GM19467 (cell line): ENCODE data around the gene ST3GAL5.

Experiments
- ATAC-seq: cut with Tn5 transposase; IDR thresholded peaks from one replicate; pipeline ENCODE4 v1.9.1; 2021; ENCODE audit warnings: mild to moderate bottlenecking, moderate library complexity; ENCODE audit not compliant: unreplicated experiment

ST3GAL5 gene

DNA sequence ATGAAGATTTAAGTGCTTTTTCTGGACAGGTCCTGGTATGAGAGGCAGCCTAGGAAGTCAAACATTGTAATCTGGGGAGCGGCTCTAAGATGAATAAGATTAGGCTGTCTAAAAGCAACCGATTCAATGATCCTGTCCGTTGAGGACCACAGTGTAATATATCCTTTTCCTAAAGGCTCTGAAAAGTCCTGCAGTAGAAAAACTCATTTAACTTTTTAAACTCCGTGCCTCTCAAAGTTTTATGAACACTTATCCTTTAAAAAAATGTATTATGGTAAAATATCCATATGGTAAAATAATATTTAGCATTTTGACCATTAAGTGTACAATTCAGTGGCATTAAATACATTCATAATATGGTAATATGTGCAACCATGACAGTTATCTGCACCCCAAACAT is 95.2 kb downstream of the ST3GAL5 start:
- ATAC-seq = no peak

DNA sequence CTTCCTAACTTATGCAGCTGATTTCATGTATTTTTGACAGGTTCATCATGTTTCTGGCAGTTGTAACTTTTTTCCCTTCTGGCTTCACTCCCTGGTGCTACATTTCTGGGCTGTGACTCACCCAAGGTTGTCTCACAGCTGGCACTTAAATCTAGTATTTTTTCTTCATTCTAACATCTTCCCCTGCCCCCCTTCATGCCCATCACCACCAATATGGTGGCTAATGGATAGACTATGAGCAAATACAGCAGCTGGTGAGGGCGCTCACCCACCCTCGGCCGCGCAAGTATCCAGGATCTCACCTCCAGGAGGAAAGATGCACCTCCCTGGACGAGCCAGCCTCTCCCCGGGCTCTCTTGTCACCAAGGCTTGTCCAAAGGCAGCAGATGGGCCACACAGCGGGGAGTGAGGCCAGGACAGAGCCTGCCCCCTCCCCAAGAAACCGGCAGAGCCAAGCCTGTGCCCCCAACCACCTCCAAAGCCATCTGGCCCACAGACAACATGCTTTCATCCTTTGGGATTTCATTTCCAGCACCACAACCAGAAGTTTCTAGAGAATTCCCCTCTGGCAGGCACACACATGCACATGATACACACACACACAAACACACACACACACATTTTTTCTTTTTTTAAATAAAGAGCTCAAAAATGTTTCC is 95.9 kb downstream of the ST3GAL5 start:
- no peak for ATAC-seq

DNA sequence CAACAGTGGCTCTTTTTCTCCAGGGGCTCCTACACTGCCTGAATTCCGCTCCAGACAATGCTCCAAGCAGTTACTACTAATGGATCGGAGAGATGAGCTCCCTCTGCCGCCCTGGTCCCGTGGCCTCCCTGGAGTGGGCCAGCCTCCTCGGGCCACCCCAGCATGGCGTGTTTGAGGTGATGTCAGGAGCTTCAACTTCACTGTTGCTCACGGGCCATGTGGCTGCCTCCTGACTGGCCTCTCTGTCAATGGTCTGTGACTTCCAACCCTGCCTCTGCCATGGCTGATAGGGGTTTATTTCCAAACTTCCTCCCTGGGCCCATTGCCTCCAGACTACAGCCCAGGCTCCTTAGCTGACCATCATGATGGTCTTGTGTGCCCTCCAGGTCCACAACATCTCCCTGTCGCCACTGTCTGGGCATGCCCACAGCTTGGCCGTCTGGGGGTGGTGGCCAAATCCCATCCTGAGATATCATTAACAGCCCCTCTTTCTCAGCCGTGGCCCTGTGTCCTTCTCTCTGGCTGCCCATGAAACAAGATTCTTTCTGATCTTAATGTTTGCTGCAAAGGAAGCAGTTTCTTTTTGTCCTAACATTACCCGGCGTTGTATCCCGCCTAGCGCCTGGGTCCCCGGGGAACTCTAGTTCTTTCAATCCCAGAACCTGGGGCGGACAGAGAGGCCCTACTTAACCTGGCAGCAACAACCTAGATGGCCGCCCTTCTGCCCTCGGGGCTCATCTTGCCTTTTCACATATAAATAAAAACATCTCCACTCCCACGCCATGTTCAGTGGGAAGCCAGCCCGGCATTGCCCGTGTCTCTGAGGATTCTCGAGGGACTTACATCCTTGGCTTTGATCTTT is 96.9 kb downstream of the ST3GAL5 start:
- no peak for ATAC-seq

DNA sequence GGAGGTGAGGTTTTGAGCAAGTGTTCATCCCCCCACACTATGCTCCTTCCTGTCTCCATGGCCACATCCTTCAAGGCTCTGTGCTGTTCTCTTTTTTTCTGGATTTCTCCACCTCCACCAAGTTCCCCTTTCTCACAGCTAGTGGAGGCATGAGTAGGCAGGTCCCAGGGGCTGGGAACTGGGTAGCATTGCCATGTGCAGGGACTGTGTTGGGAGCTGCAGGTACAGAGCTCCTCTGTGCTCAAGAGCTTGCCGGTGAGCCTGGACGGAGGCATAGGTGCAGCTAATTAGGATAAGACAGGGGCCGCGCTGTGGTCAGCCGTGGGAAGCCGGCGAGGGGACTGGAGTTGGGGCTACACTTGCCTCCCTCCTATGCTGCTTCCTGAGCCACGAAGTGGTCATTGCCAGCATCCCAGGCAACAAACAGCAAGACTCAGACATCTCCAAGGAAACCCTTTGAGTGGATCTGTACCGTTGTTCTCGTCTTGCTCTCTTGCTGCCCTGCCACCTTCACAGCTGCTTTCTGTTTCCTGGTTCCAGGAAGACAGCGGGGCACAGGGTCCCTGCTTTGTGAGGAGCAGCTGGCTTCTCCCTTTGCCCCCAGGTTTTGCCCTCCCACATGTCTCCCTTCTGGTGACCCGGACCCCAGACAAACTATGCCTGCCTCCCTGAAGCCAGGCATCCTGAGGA is 98.1 kb downstream of the ST3GAL5 start:
- no peak for ATAC-seq

DNA sequence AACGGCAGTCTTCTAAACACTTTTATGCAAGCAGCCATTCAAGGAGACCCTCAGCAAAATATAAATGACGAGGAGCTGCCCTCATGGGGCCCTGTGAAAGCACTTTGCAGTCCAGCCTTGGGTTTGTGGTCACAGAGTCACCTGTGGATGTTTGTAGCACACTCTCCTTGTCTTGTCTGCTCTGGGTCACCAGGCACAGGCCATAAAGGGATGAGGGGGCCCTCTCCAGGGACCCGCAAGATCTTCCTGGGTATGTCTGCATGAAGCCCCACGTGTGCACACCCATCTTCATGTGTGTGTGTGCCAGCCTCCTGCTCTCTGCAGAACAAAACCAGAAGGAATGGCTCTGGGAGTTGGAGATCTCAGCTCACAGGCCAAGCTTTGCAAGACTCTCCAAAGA is 98.8 kb downstream of the ST3GAL5 start:
- ATAC-seq = no peak

DNA sequence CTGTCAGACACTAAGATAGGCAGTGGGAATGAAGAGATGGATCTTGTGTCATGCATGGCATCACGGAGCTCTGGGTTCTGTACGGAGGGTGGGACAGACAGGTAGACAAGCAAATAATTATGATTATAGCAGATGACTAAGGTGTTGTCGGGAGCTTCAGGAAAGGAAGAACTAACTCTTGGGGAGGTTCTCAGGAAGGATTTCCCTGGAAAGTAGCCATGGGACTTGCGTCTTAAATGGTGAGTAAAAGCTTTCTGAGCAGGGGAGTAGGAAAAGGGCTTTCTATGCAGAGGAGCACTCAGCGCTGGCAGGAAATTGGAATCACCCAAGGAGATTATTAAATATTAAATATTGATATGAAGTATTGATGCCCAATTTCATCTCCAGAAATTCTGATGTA is 99.5 kb downstream of the ST3GAL5 start:
- ATAC-seq = no peak

DNA sequence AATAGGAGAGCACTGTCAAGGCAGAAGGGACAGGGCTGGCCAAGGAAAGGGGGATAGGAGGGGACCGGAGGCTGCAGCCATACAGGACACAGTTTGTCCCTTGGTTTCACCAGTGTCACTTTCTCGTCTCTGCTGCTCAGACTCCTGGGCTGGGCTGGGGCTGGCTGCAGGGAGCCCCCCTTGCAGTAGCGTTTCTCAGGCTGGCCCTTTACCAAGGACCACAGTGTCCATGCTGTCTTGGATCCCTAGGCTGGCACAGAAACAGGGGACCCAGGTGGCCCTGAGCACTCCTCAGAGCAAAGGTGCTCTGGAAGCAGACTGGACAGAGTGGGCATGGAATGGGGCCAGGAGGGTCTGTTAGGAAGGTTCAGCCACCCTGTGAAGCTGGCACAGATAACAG is 100.2 kb downstream of the ST3GAL5 start:
- no peak for ATAC-seq

DNA sequence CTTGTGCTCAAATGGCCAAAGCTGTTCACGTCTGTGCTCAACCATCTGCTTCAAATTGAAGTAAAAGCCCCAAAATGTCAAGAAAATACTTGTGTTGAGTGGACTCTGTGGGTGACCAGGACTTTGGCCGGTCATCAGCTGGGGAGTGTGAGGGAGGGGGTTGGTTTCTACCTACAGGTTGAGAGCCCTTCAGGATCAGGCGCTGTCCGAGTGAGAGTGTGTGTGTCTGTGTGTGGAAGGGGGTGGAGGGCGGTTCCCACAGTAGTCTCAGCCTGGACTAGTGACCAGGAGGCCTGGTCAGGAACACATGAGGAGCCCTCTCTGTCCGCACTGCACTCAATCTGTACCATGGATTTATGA is 100.8 kb downstream of the ST3GAL5 start:
- no peak for ATAC-seq

DNA sequence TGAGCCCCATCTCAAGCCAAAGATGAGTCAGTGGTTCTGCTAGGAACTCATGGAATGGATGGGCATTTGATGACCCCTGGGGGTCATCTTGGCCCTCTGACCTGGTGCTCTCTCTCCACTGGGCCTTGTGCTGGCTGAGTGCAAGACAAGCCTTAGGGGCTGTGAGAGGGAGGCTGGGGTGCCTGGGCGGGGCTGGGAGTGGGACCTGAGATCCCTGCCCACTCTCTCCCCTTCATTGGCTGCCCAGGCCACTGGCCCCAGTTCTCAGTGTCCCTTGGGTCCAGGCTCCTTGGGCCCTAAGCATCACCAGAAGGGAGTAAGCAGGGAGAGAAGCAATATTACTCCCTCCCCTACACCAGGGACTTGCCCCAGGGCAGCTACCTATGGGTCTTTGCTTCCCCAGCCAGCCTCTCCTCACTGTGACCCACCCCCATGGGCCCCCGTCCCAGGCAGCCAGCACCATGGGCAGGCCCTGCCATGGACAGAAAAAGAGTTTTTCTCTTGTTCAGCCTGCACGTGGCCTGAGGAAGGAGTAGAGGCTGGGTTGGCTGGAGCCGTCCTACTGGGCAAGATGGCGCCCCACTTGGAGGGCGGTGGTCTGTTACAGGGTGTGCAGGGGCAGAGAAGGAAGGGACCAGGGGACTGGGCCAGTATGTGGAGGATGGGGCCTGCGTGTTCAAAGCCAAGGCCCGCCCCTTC is 101.4 kb downstream of the ST3GAL5 start:
- no peak for ATAC-seq
